A673 (cell line): ENCODE results near the gene BMPR1A. TPM values are rescaled to one million over a fixed set of nuclear protein-coding genes. Genes with fewer than 3 reads are reported as not detected.
A peak's percentile ranks its signal among the peaks of the same experiment; 100 is the strongest.
"Not testable (repeated sequence)": the region's sequence is repeated elsewhere in the genome, so short reads cannot be mapped to it uniquely, and the experiment has no call there.

Experiments
- BruUV-seq: library from RNA; stranded (reverse); fragments of 400-500 nt; replicated peaks from 2 replicates; lab custom pipeline; 2021; lab: Mats Ljungman, UMichigan
- CTCF ChIA-PET: fragments of 300-600 bp; sonication (Branson Sonifier 250); formaldehyde crosslinking; loops from one replicate; lab custom pipeline; 2022; ENCODE audit warnings: antibody characterized with exemption; lab: Charles Lee
- POLR2A ChIA-PET: fragments of 300-600 bp; sonication (Branson Sonifier 250); formaldehyde crosslinking; loops from one replicate; lab custom pipeline; 2022; ENCODE audit warnings: antibody characterized with exemption; ENCODE audit not compliant: low non-redundant PET; lab: Charles Lee
- DNase-seq: peaks from one replicate; pipeline ENCODE4 v3.0.0-alpha.2; 2015; ENCODE audit warnings: low spot score
- H3K27ac ChIP-seq: fragments of 200-600 bp; sonication (generic); 2 replicates; pipeline ENCODE4 v1.5.1; 2016; ENCODE audit warnings: mixed run types, low read depth, mild to moderate bottlenecking, mixed read lengths, antibody characterized with exemption, low read length; ENCODE audit not compliant: poor library complexity, severe bottlenecking
- H3K27me3 ChIP-seq: fragments of 200-600 bp; sonication (generic); replicated peaks from 2 replicates; pipeline ENCODE4 v1.6.1; 2017; ENCODE audit warnings: mixed run types, low read depth, mild to moderate bottlenecking, mixed read lengths, antibody characterized with exemption, low read length; ENCODE audit not compliant: insufficient read depth, poor library complexity
- H3K36me3 ChIP-seq: fragments of 200-600 bp; sonication (generic); 2 replicates; pipeline ENCODE4 v1.6.1; 2016; ENCODE audit warnings: mixed run types, mild to moderate bottlenecking, mixed read lengths, antibody characterized with exemption, low read length; ENCODE audit not compliant: insufficient read depth, poor library complexity, severe bottlenecking
- H3K4me1 ChIP-seq: fragments of 200-600 bp; sonication (generic); 2 replicates; pipeline ENCODE4 v1.6.1; 2017; ENCODE audit warnings: mixed run types, mild to moderate bottlenecking, mixed read lengths, antibody characterized with exemption, low read length; ENCODE audit not compliant: insufficient read depth, poor library complexity, severe bottlenecking
- H3K4me3 ChIP-seq: fragments of 200-600 bp; sonication (generic); 2 replicates; pipeline ENCODE4 v1.5.1; 2016; ENCODE audit warnings: low read depth, mixed run types, mild to moderate bottlenecking, mixed read lengths, low read length; ENCODE audit not compliant: poor library complexity, severe bottlenecking
- H3K9me3 ChIP-seq: fragments of 200-600 bp; sonication (generic); 2 replicates; pipeline ENCODE4 v1.6.1; 2016; ENCODE audit warnings: mixed run types, low read depth, mild to moderate bottlenecking, mixed read lengths, antibody characterized with exemption, low read length; ENCODE audit not compliant: poor library complexity, severe bottlenecking
- EZH2 ChIP-seq: fragments of 200-600 bp; sonication (generic); IDR thresholded peaks from 2 replicates; pipeline ENCODE4 v1.6.1; 2017; ENCODE audit warnings: borderline replicate concordance, low read depth, mild to moderate bottlenecking, mixed read lengths, antibody characterized with exemption, low read length; ENCODE audit not compliant: poor library complexity, severe bottlenecking
- intact Hi-C: fragments of 100-400 bp; cut with micrococcal nuclease; formaldehyde crosslinking; loops from one replicate; pipeline ENCODE4 v1.10.0; 2022; ENCODE audit not compliant: unreplicated experiment
- total RNA-seq: library from RNA; stranded (reverse); gene quantifications from 2 replicates; pipeline ENCODE4 v1.2.3, GENCODE V29; 2021
- TF ChIP-seq, protein P1 (sequence below): fragments of 300-800, 200-600 bp; sonication (generic); conservative IDR thresholded peaks from 2 replicates; pipeline ENCODE4 v1.5.1; 2017; ENCODE audit warnings: low read depth, mild to moderate bottlenecking, antibody characterized with exemption, low read length, moderate library complexity, mixed read lengths

Gene BMPR1A
- total RNA-seq, 1 experiment from 2014 or later = 136 TPM

- no peak for TF ChIP-seq EZH2
- TF ChIP-seq, protein P1, sequence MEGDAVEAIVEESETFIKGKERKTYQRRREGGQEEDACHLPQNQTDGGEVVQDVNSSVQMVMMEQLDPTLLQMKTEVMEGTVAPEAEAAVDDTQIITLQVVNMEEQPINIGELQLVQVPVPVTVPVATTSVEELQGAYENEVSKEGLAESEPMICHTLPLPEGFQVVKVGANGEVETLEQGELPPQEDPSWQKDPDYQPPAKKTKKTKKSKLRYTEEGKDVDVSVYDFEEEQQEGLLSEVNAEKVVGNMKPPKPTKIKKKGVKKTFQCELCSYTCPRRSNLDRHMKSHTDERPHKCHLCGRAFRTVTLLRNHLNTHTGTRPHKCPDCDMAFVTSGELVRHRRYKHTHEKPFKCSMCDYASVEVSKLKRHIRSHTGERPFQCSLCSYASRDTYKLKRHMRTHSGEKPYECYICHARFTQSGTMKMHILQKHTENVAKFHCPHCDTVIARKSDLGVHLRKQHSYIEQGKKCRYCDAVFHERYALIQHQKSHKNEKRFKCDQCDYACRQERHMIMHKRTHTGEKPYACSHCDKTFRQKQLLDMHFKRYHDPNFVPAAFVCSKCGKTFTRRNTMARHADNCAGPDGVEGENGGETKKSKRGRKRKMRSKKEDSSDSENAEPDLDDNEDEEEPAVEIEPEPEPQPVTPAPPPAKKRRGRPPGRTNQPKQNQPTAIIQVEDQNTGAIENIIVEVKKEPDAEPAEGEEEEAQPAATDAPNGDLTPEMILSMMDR = no peak
- ChIA-PET CTCF (no interaction called here), POLR2A (no interaction called here)
- Histone ChIP-seq H3K27me3 (no peaks in the 10 kb centered on the region), H3K4me3 (no peak overlapping the region), H3K9me3 (no peaks in the 10 kb centered on the region), H3K36me3 (peaks cover 27% of the 10 kb centered on the region), H3K27ac (no peak overlapping the region), H3K4me1 (no peaks in the 10 kb centered on the region)
- BruUV-seq = no TSS peak
- intact Hi-C loops = no loop called here
- no peak for DNase-seq
Measured at GRCh38 chr10:86932674-86933073, 176.3 kb downstream of the BMPR1A start.

DNA sequence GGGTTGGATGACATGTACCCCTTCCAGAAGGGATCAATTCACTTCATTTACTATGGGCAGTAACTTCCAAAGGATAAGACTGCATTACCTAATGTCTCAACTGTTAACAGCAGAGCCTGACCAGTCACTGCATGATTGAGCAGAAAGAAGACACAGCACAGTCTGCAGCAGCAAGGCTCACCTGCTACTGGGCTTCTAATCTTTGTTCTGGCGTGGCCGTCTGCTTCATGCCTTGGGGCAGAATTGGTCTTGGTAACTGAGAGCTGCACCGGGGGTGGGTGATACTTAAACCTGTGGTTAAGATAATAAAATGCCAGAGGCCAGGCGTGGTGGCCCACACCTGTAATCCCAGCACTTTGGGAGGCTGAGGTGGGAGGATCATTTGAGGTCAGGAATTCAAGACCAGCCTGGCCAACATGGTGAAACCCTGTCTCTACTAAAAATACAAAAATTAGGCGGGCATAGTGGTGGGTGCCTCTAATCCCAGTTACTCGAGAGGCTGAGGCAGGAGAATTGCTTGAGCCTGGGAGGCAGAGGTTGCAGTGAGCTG lies 177.8 kb downstream of the BMPR1A start:
- Histone ChIP-seq H3K27ac (peak overlapping the region; percentile 7), H3K36me3 (peaks cover 18% of the 10 kb centered on the region)
- CTCF ChIA-PET, BruUV-seq, H3K9me3 ChIP-seq, H3K4me1 ChIP-seq, H3K27me3 ChIP-seq, H3K4me3 ChIP-seq, DNase-seq, POLR2A ChIA-PET, intact Hi-C loops: not testable (repeated sequence)

GRCh38 chr10:86936661-86937501 lies 180.5 kb downstream of the BMPR1A start:
- intact Hi-C loops = no loop called here
- Histone ChIP-seq H3K27ac (no peak overlapping the region), H3K27me3 (no peaks in the 10 kb centered on the region), H3K36me3 (peaks cover under 1% of the 10 kb centered on the region), H3K4me1 (no peaks in the 10 kb centered on the region), H3K4me3 (no peak overlapping the region), H3K9me3 (no peaks in the 10 kb centered on the region)
- TF ChIP-seq, protein P1 = no peak
- TF ChIP-seq EZH2 = no peak
- ChIA-PET CTCF (no interaction called here), POLR2A (no interaction called here)
- BruUV-seq = no TSS peak
- no peak for DNase-seq
